Stomach smooth muscle (tissue), 2 donors: ENCODE results near the gene IL3RA.
"Not testable (repeated sequence)": the region's sequence is repeated elsewhere in the genome, so short reads cannot be mapped to it uniquely, and the experiment has no call there.

Experiments used
- H3K27ac ChIP-seq: one replicate; pipeline ENCODE4 v1.7.0; 2013; ENCODE audit warnings: mild to moderate bottlenecking, low read length, inconsistent platforms
- H3K27me3 ChIP-seq, 2 donors: one replicate each; pipeline ENCODE4 v1.7.0; 2013; ENCODE audit warnings: low read length in 2 of 2; ENCODE audit not compliant: insufficient read depth in 2 of 2, control insufficient read depth in 1 of 2
- H3K36me3 ChIP-seq, 2 donors: one replicate each; pipeline ENCODE4 v1.7.0; 2013; ENCODE audit warnings: low read length in 2 of 2; ENCODE audit not compliant: control insufficient read depth in 2 of 2, insufficient read depth in 2 of 2
- H3K4me1 ChIP-seq: one replicate; pipeline ENCODE4 v1.7.0; 2013; ENCODE audit warnings: low read length; ENCODE audit not compliant: control insufficient read depth, insufficient read depth
- H3K4me3 ChIP-seq, 2 donors: one replicate each; pipeline ENCODE4 v1.7.0; 2013; ENCODE audit warnings: low read length in 2 of 2
- H3K9ac ChIP-seq, 2 donors: one replicate each; pipeline ENCODE4 v1.7.0; 2013; ENCODE audit warnings: low read length in 2 of 2, mild to moderate bottlenecking in 1 of 2
- H3K9me3 ChIP-seq, 2 donors: one replicate each; pipeline ENCODE4 v1.7.0; 2013; ENCODE audit warnings: low read length in 2 of 2; ENCODE audit not compliant: control insufficient read depth in 2 of 2
- donor health status: healthy.
- donor health status: Pancreatic carcinoma.

The IL3RA gene

DNA sequence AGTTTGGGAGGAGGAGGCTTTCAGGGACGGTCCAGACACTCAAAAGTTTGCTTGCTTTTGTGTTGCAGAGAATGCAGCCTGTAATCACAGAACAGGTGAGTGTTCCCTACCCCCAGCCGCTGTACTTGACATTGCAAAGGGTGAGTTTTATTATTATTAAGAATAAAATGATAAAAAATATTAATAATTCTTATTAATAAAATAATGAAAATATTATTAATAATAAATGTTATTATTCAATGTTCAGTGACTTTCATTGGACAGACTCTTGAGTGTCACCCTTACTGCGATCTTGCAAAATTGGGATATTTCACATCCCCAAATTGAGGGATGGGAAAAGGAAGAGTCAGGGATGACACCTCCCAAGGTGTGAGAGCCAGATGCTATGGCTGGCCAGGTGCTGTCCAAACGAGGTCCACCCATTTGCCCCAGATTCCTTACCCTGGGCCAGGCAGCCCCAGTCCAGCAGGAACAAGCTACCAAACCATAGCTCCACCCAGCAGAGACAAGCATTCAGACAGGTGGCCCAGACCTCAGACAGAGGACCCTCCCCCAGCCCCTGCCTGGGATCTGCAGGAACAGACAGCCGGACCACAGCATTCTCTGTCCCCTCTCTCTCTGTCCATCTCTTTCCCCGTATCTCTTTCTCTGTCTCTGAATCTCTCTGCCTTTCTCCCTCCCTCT, 22.4 kb downstream of the IL3RA start:
- Histone ChIP-seq H3K27me3 (no peaks in the 10 kb centered on the region), H3K9ac (no peak overlapping the region), H3K4me3 (no peak overlapping the region), H3K27ac (no peak overlapping the region), H3K4me1 (no peaks in the 10 kb centered on the region), H3K9me3 (peaks cover 0 to 7% of the 10 kb centered on the region in 2 donors), H3K36me3 (peaks cover 8 to 14% of the 10 kb centered on the region in 2 donors)

- Histone ChIP-seq H3K27ac (no peak overlapping the region), H3K36me3 (peaks cover 8 to 14% of the 10 kb centered on the region in 2 donors), H3K4me3 (no peak overlapping the region), H3K4me1 (no peaks in the 10 kb centered on the region), H3K27me3 (no peaks in the 10 kb centered on the region), H3K9me3 (peaks cover 0 to 7% of the 10 kb centered on the region in 2 donors), H3K9ac (no peak overlapping the region)
Observed at GRCh38 chrX:1359477-1359873, 22.9 kb downstream of the IL3RA start.

DNA sequence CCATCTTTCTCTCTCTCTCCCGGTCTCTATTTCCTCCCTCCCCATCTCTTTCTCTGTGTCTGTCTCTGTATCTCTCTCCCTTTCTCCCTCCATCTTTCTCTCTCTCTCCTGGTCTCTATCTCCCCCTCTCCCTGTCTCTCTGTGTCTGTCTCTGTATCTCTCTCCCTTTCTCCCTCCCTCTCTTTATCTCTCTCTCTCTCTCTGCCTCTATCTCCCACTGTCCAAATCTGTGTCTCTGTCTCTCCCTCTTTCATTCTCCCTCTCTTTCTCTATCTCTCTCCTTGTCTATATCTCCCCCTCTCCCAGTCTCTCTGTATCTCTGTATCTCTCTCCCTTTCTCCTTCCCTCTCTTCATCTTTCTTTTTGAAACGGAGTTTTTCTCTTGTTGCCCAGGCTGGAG, 23.6 kb downstream of the IL3RA start:
- no peak overlapping the region for H3K27ac ChIP-seq
- no peaks in the 10 kb centered on the region for H3K27me3 ChIP-seq
- H3K9me3 ChIP-seq: peaks cover 0 to 7% of the 10 kb centered on the region in 2 donors
- no peak overlapping the region for H3K9ac ChIP-seq
- no peaks in the 10 kb centered on the region for H3K4me1 ChIP-seq
- H3K4me3 ChIP-seq: no peak overlapping the region
- peaks cover 8 to 14% of the 10 kb centered on the region in 2 donors for H3K36me3 ChIP-seq

GRCh38 chrX:1361275-1361674, 24.7 kb downstream of the IL3RA start:
- Histone ChIP-seq H3K9ac (no peak overlapping the region), H3K9me3 (peaks cover 0 to 7% of the 10 kb centered on the region in 2 donors), H3K27me3 (no peaks in the 10 kb centered on the region), H3K36me3 (peaks cover 8 to 14% of the 10 kb centered on the region in 2 donors), H3K4me1 (no peaks in the 10 kb centered on the region), H3K4me3 (no peak overlapping the region), H3K27ac (no peak overlapping the region)

DNA sequence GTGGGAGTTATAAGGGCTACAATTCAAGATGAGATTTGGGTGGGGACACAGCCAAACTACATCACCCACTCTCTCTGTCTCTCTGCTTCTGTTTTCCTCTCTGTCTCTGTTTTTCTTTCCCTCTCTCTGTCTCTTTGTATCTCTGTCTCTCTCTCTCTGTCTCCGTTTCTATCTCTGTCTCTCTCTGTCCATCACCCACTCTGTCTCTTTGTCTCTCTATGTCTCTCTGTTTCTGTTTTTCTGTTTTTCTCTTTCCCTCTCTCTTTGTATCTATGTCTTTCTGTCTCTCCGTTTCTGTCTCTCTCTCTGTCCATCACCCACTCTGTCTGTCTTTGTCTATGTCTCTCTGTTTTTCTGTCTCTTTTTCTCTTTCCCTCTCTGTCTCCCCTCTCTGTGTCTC, 25.3 kb downstream of the IL3RA start:
- Histone ChIP-seq H3K36me3 (peaks cover 8 to 14% of the 10 kb centered on the region in 2 donors), H3K27me3 (no peaks in the 10 kb centered on the region), H3K27ac (no peak overlapping the region), H3K9ac (no peak overlapping the region), H3K9me3 (peaks cover 0 to 7% of the 10 kb centered on the region in 2 donors), H3K4me1 (no peaks in the 10 kb centered on the region), H3K4me3 (no peak overlapping the region)

GRCh38 chrX:1366363-1366762, 29.8 kb downstream of the IL3RA start:
- not testable (repeated sequence) for H3K4me1 ChIP-seq, H3K27me3 ChIP-seq, H3K36me3 ChIP-seq, H3K9me3 ChIP-seq, H3K27ac ChIP-seq, H3K9ac ChIP-seq, H3K4me3 ChIP-seq

DNA sequence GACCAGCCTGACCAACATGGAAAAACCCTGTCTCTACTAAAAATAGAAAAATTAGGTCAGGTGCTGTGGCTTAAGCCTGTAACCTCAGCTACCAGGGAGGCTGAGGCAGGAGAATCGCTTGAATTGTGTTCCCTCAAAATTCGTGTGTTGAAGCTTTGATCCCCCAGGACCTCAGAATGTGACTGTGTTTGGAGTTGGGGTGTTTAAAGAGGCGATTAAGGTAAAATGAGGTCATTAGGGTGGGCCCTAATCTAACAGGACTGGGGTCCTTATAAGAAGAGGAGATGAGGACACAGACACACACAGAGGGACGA, 31.8 kb downstream of the IL3RA start:
- Histone ChIP-seq H3K36me3 (no peaks in the 10 kb centered on the region), H3K4me1 (no peaks in the 10 kb centered on the region), H3K27me3 (no peaks in the 10 kb centered on the region), H3K4me3 (no peak overlapping the region), H3K9ac (no peak overlapping the region), H3K27ac (no peak overlapping the region), H3K9me3 (no peaks in the 10 kb centered on the region)

DNA sequence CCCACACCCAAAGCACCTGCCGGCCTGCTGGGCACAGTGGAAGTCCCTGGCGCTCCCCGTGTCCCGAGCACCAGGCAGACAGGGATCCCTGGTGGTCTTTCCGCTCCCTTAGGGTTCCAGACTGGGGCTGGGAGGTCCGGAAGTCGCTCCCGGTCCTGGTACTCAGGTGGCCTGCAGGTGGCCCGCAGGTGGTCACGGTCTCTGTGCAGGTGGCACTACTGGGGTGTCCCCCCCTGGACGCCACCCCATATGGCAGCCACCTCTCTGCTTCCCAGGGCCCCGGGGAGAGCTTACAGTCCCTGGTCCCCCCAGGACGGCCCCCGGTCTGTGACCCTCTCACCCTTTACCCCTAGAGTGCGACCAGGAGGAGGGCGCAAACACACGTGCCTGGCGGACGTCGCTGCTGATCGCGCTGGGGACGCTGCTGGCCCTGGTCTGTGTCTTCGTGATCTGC, 41.7 kb downstream of the IL3RA start:
- Histone ChIP-seq H3K9ac (no peak overlapping the region), H3K9me3 (no peaks in the 10 kb centered on the region), H3K27ac (no peak overlapping the region), H3K4me1 (no peaks in the 10 kb centered on the region), H3K27me3 (no peaks in the 10 kb centered on the region), H3K36me3 (peaks cover 0 to 1% of the 10 kb centered on the region in 2 donors), H3K4me3 (no peak overlapping the region)

DNA sequence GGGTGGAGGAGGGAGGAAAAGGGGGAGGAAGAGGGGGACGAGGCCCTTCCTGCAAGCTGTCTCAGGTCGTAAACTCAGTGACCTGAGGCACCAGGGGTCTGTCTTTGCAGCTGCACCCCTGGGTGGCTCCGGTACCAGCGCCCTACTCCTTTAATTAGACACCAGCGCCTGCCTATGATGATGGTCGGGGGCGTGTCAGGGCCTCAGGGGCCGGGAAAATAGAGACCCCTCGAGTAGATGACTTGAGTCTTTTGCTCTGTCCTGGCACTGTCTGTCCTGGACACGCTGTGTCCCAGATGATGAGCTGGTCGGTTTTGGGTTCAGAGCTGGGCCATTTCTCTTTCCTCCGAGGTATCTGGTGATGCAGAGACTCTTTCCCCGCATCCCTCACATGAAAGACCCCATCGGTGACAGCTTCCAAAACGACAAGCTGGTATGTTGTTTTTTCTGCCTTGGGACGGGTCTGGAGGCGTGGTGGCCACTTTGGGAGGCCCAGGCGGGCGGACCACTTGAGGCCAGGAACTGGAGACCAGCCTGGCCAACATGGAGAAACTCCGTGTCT, 44.2 kb downstream of the IL3RA start:
- Histone ChIP-seq H3K36me3 (peaks cover 10 to 15% of the 10 kb centered on the region in 2 donors), H3K27ac (no peak overlapping the region), H3K4me1 (no peaks in the 10 kb centered on the region), H3K27me3 (no peaks in the 10 kb centered on the region), H3K9ac (no peak overlapping the region), H3K4me3 (no peak overlapping the region), H3K9me3 (no peaks in the 10 kb centered on the region)

DNA sequence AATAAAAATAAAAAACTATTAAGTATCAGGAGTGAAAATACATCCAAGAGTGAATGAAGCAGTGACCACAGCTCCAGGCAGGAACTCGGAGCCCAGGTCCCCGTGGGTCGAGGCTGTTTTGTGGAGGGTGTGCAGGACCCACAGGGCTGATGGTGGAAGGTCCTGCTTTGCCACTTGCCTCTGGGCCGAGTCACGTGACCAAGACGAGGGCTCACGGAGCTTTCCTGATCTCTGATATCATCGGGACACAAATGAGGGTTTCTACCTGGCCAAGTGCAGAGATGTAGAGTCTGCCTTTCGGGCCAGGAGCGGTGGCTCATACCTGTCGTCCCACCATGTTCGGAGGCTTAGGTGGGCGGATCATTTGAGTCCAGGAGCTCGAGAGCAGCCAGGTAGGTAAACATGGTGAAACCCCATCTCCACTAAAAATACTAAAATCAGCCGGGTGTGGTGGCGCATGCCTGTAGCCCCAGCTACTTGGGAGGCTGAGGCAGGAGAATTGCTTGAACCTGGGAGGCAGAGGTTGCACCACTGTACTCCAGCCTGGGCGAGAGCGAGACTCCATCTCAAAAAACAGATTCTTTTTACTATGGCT, 48.2 kb downstream of the IL3RA start:
- H3K36me3 ChIP-seq: peaks cover 50 to 55% of the 10 kb centered on the region in 2 donors
- no peak overlapping the region for H3K27ac ChIP-seq
- H3K4me3 ChIP-seq: no peak overlapping the region
- H3K9me3 ChIP-seq: no peaks in the 10 kb centered on the region
- H3K9ac ChIP-seq: no peak overlapping the region
- no peaks in the 10 kb centered on the region for H3K27me3 ChIP-seq
- H3K4me1 ChIP-seq: peaks cover 20% of the 10 kb centered on the region
